ENCODE data around the gene SIRT5. TPM values are rescaled to one million over a fixed set of nuclear protein-coding genes. Genes with fewer than 3 reads are reported as not detected.

SIRT5 gene
- total RNA-seq, 1 experiment from 2014 or later, result 19.0 TPM

GRCh38 chr6:13575377-13575775 is 975 bp downstream of the SIRT5 start:
- Histone ChIP-seq H3K4me1 (peaks cover 14% of the 10 kb centered on the region), H3K4me3 (ENCODE audit: low read depth, low read length) (peak overlapping the region; percentile 67), H3K27me3 (replicated peaks; ENCODE audit: control insufficient read depth, insufficient read depth, low read length) (no peaks in the 10 kb centered on the region), H3K36me3 (ENCODE audit: control insufficient read depth, insufficient read depth, low read length) (no peaks in the 10 kb centered on the region; the same call in 1 of the 2 replicates), H3K9me3 (no peaks in the 10 kb centered on the region)
- Mint-ChIP-seq H3K9me3 (ENCODE audit: unreplicated experiment) (no peaks in the 10 kb centered on the region), H3K27ac (ENCODE audit: unreplicated experiment) (peak overlapping the region; percentile 90), H3K36me3 (ENCODE audit: insufficient read depth, unreplicated experiment) (peaks cover 11% of the 10 kb centered on the region), H3K27me3 (ENCODE audit: insufficient read depth, unreplicated experiment) (no peaks in the 10 kb centered on the region), H3K4me3 (ENCODE audit: unreplicated experiment) (peak overlapping the region; percentile 85), H3K4me1 (ENCODE audit: low read depth, unreplicated experiment) (peaks cover 10% of the 10 kb centered on the region)
- intact Hi-C loops (cut with micrococcal nuclease; ENCODE audit: unreplicated experiment), result loop anchor here (1.0 to 2.0 kb wide), 2 partner anchors 239 to 247 kb away; partner anchors contain the start of gene TBC1D7
- POLR2A ChIA-PET, result interaction anchor here (1.0 to 3.3 kb wide), 3 partner anchors 29 to 298 kb away, joined by 5 to 30 read pairs (median 6); partner anchors contain the start of gene NOL7
- no TSS peak for BruUV-seq (replicated peaks)
- TF ChIP-seq CTCF (IDR thresholded peaks at IDR 0.05; ENCODE audit: insufficient read depth in 1 of 2, low read depth in 1 of 2, low read length in 1 of 2, severe bottlenecking in 1 of 2, unreplicated experiment in 1 of 2), result peak; percentile 83 to 90
- CTCF ChIA-PET, result interaction anchor here (0.9 to 2.8 kb wide), 11 partner anchors 12 to 491 kb away, joined by 3 to 51 read pairs (median 6); partner anchors contain the start of gene NOL7
- no peak for DNase-seq

GRCh38 chr6:13576017-13576416 is 1.6 kb downstream of the SIRT5 start:
- Histone ChIP-seq H3K36me3 (ENCODE audit: control insufficient read depth, insufficient read depth, low read length) (no peaks in the 10 kb centered on the region; the same call in 1 of the 2 replicates), H3K9me3 (no peaks in the 10 kb centered on the region), H3K4me1 (peaks cover 14% of the 10 kb centered on the region), H3K4me3 (ENCODE audit: low read depth, low read length) (no peak overlapping the region), H3K27me3 (replicated peaks; ENCODE audit: control insufficient read depth, insufficient read depth, low read length) (no peaks in the 10 kb centered on the region)
- Mint-ChIP-seq H3K27ac (ENCODE audit: unreplicated experiment) (no peak overlapping the region), H3K4me3 (ENCODE audit: unreplicated experiment) (peak overlapping the region; percentile 85), H3K36me3 (ENCODE audit: insufficient read depth, unreplicated experiment) (peaks cover 11% of the 10 kb centered on the region), H3K27me3 (ENCODE audit: insufficient read depth, unreplicated experiment) (no peaks in the 10 kb centered on the region), H3K9me3 (ENCODE audit: unreplicated experiment) (no peaks in the 10 kb centered on the region), H3K4me1 (ENCODE audit: low read depth, unreplicated experiment) (peaks cover 10% of the 10 kb centered on the region)
- intact Hi-C loops (cut with micrococcal nuclease; ENCODE audit: unreplicated experiment), result no loop called here
- BruUV-seq (replicated peaks), result TSS peak; percentile 32
- no peak for TF ChIP-seq CTCF (IDR thresholded peaks at IDR 0.05; ENCODE audit: insufficient read depth in 1 of 2, low read depth in 1 of 2, low read length in 1 of 2, severe bottlenecking in 1 of 2, unreplicated experiment in 1 of 2)
- CTCF ChIA-PET, result interaction anchor here (1.6 kb wide), 1 partner anchor 34 kb away, joined by 10 read pairs; no protein-coding TSS in a partner anchor
- POLR2A ChIA-PET, result interaction anchor here (3.3 kb wide), 1 partner anchor 39 kb away, joined by 30 read pairs; the partner anchor contains the start of gene NOL7
- DNase-seq, result no peak

GRCh38 chr6:13577926-13578325 is 3.5 kb downstream of the SIRT5 start:
- intact Hi-C loops (cut with micrococcal nuclease; ENCODE audit: unreplicated experiment), result no loop called here
- Mint-ChIP-seq H3K4me3 (ENCODE audit: unreplicated experiment) (no peak overlapping the region), H3K27me3 (ENCODE audit: insufficient read depth, unreplicated experiment) (no peaks in the 10 kb centered on the region), H3K4me1 (ENCODE audit: low read depth, unreplicated experiment) (peaks cover 10% of the 10 kb centered on the region), H3K36me3 (ENCODE audit: insufficient read depth, unreplicated experiment) (peaks cover 11% of the 10 kb centered on the region), H3K27ac (ENCODE audit: unreplicated experiment) (no peak overlapping the region), H3K9me3 (ENCODE audit: unreplicated experiment) (no peaks in the 10 kb centered on the region)
- H3K4me1 ChIP-seq, result peaks cover 14% of the 10 kb centered on the region
- no peaks in the 10 kb centered on the region; the same call in 1 of the 2 replicates for H3K36me3 ChIP-seq (ENCODE audit: control insufficient read depth, insufficient read depth, low read length)
- ChIA-PET POLR2A (no interaction called here), CTCF (no interaction called here)
- BruUV-seq (replicated peaks), result no TSS peak
- DNase-seq, result no peak
- TF ChIP-seq CTCF (IDR thresholded peaks at IDR 0.05; ENCODE audit: insufficient read depth in 1 of 2, low read depth in 1 of 2, low read length in 1 of 2, severe bottlenecking in 1 of 2, unreplicated experiment in 1 of 2), result no peak
- H3K4me3 ChIP-seq (ENCODE audit: low read depth, low read length), result no peak overlapping the region
- no peaks in the 10 kb centered on the region for H3K9me3 ChIP-seq
- no peaks in the 10 kb centered on the region for H3K27me3 ChIP-seq (replicated peaks; ENCODE audit: control insufficient read depth, insufficient read depth, low read length)

Measured in Caco-2 (cell line).